Trophoblast cell (in vitro differentiated cells and primary cell): ENCODE results near the gene RNU6-9.
"Not testable (repeated sequence)": the region's sequence is repeated elsewhere in the genome, so short reads cannot be mapped to it uniquely, and the experiment has no call there.

Experiments used
- DNase-seq, 2 donors: peaks; one replicate each; pipeline ENCODE4 v3.0.0-alpha.2; 2016
- H2AFZ ChIP-seq: 2 replicates; pipeline ENCODE4 v1.6.1; 2013; ENCODE audit warnings: low read length, moderate library complexity, mild to moderate bottlenecking; ENCODE audit not compliant: insufficient read depth, poor library complexity
- H2AK5ac ChIP-seq: 2 replicates; pipeline ENCODE4 v1.6.1; 2013; ENCODE audit warnings: mild to moderate bottlenecking, low read length
- H2BK120ac ChIP-seq: 2 replicates; pipeline ENCODE4 v1.6.1; 2013; ENCODE audit warnings: low read length, mild to moderate bottlenecking, moderate library complexity; ENCODE audit not compliant: insufficient read depth, poor library complexity
- H2BK12ac ChIP-seq: 2 replicates; pipeline ENCODE4 v1.6.1; 2013; ENCODE audit warnings: mild to moderate bottlenecking, low read length, moderate library complexity
- H2BK5ac ChIP-seq: 2 replicates; pipeline ENCODE4 v1.6.1; 2013; ENCODE audit warnings: low read length, low read depth, moderate library complexity, mild to moderate bottlenecking; ENCODE audit not compliant: poor library complexity
- H3K14ac ChIP-seq: 2 replicates; pipeline ENCODE4 v1.6.1; 2013; ENCODE audit warnings: mild to moderate bottlenecking, low read length
- H3K18ac ChIP-seq: 2 replicates; pipeline ENCODE4 v1.6.1; 2013; ENCODE audit warnings: mild to moderate bottlenecking, low read length
- H3K23ac ChIP-seq: 2 replicates; pipeline ENCODE4 v1.6.1; 2013; ENCODE audit warnings: low read length
- H3K27ac ChIP-seq: 2 replicates; pipeline ENCODE4 v1.5.1; 2013; ENCODE audit warnings: low read depth, mild to moderate bottlenecking, inconsistent platforms, low read length, moderate library complexity
- H3K27me3 ChIP-seq: 2 replicates; pipeline ENCODE4 v1.6.1; 2013; ENCODE audit warnings: inconsistent platforms, mild to moderate bottlenecking, low read length, moderate library complexity; ENCODE audit not compliant: insufficient read depth
- H3K36me3 ChIP-seq, 2 experiments: 1 replicate in 1 of 2; 2 replicates in 1 of 2; pipeline ENCODE4 v1.6.1; 2013; ENCODE audit warnings: low read length in 2 of 2, mild to moderate bottlenecking in 2 of 2, moderate library complexity in 1 of 2; ENCODE audit not compliant: insufficient read depth in 2 of 2, control insufficient read depth in 1 of 2
- H3K4ac ChIP-seq: 2 replicates; pipeline ENCODE4 v1.6.1; 2013; ENCODE audit warnings: low read depth, mild to moderate bottlenecking, low read length, moderate library complexity
- H3K4me1 ChIP-seq, 2 experiments: 1 replicate in 1 of 2; 2 replicates in 1 of 2; pipeline ENCODE4 v1.6.1; 2013; ENCODE audit warnings: low read length in 2 of 2, mild to moderate bottlenecking in 2 of 2, moderate library complexity in 1 of 2; ENCODE audit not compliant: insufficient read depth in 2 of 2, control insufficient read depth in 1 of 2
- H3K4me2 ChIP-seq: 2 replicates; pipeline ENCODE4 v1.6.1; 2013; ENCODE audit warnings: inconsistent platforms, mild to moderate bottlenecking, low read length, moderate library complexity
- H3K4me3 ChIP-seq: 2 replicates; pipeline ENCODE4 v1.5.1; 2013; ENCODE audit warnings: mild to moderate bottlenecking, low read depth, low read length, inconsistent platforms
- H3K79me1 ChIP-seq: one replicate; pipeline ENCODE4 v1.6.1; 2013; ENCODE audit warnings: low read length
- H3K79me2 ChIP-seq: 2 replicates; pipeline ENCODE4 v1.6.1; 2013; ENCODE audit warnings: low read length, mild to moderate bottlenecking; ENCODE audit not compliant: control insufficient read depth, insufficient read depth, poor library complexity
- H3K9ac ChIP-seq: 2 replicates; pipeline ENCODE4 v1.6.1; 2013; ENCODE audit warnings: mild to moderate bottlenecking, low read length
- H3K9me3 ChIP-seq: 2 replicates; pipeline ENCODE4 v1.6.1; 2013; ENCODE audit warnings: low read depth, mild to moderate bottlenecking, control low read depth, inconsistent platforms, low read length; ENCODE audit not compliant: insufficient read depth
- H4K12ac ChIP-seq: 2 replicates; pipeline ENCODE4 v1.6.1; 2013; ENCODE audit warnings: low read depth, mild to moderate bottlenecking, low read length, moderate library complexity
- H4K8ac ChIP-seq: 2 replicates; pipeline ENCODE4 v1.6.1; 2013; ENCODE audit warnings: low read depth, mild to moderate bottlenecking, low read length, moderate library complexity
- H4K91ac ChIP-seq: one replicate; pipeline ENCODE4 v1.6.1; 2013; ENCODE audit warnings: low read depth, mild to moderate bottlenecking, low read length, moderate library complexity
- WGBS: extraction: QIAGEN DNeasy Blood & Tissue Kit; methylation state at CpG from one replicate; pipeline ENCODE4 v1.1.7; 2013; ENCODE audit warnings: missing lambda C conversion rate; ENCODE audit not compliant: insufficient read length, insufficient coverage; ENCODE audit errors: extremely low coverage; 5-methylcytosine and 5-hydroxymethylcytosine counted together

The RNU6-9 gene

DNA sequence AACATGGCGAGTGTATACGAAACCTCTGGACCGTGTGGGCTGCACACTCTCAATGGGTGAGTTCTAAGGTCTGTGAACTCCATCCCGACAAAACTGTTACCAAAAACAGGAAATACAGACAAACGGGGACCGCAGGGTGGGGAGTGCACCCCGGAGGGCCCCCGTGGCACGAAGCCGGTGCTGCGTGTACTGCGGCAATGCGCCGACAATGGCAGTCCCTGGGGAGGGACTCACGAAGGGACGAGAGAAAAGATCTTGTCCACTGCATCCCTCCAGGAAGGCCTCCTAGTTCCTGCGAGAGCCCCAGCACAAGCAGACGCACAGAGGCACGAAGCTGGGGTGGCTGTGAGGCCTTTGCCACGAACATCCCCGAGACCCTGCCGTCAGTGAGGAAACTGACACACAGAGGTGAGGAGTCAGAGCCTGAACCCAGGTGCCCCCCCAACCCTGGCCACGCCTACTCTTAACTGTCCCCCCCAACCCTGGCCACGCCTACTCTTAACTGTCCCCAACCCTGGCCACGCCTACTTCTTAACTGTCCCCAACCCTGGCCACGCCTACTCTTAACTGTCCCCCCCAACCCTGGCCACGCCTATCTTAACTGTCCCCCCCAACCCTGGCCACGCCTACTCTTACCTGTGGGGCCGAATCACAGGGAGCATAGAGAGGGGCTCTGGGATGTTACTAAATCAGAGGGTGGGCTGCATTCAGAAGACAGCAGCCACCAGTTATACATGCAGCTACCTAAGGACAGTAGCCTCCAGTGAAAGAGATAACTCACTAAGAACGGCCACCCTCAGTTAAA lies 4.5 kb upstream of the RNU6-9 start:
- H2AFZ ChIP-seq = no peak overlapping the region
- no peak overlapping the region for H2AK5ac ChIP-seq
- no peak overlapping the region for H3K27ac ChIP-seq
- WGBS = no CpG with 5 or more reads among the region's 30 CpGs
- no peak overlapping the region for H3K4me2 ChIP-seq
- no peak overlapping the region for H2BK5ac ChIP-seq
- H3K79me1 ChIP-seq = peaks cover 18% of the 10 kb centered on the region
- H3K4me1 ChIP-seq = peaks cover 14 to 22% of the 10 kb centered on the region in 2 experiments
- no peak overlapping the region for H3K23ac ChIP-seq
- H4K91ac ChIP-seq = no peak overlapping the region
- H4K8ac ChIP-seq = no peak overlapping the region
- no peak overlapping the region for H3K9ac ChIP-seq
- peaks cover 6% of the 10 kb centered on the region for H3K79me2 ChIP-seq
- H2BK12ac ChIP-seq = no peak overlapping the region
- peaks cover 5% of the 10 kb centered on the region for H3K9me3 ChIP-seq
- H2BK120ac ChIP-seq = no peak overlapping the region
- no peaks in the 10 kb centered on the region for H3K27me3 ChIP-seq
- no peak overlapping the region for H3K4ac ChIP-seq
- H3K36me3 ChIP-seq = peaks cover 43 to 45% of the 10 kb centered on the region in 2 experiments
- no peak overlapping the region for H3K4me3 ChIP-seq
- no peak for DNase-seq
- no peak overlapping the region for H4K12ac ChIP-seq
- no peak overlapping the region for H3K18ac ChIP-seq
- H3K14ac ChIP-seq = no peak overlapping the region

DNA sequence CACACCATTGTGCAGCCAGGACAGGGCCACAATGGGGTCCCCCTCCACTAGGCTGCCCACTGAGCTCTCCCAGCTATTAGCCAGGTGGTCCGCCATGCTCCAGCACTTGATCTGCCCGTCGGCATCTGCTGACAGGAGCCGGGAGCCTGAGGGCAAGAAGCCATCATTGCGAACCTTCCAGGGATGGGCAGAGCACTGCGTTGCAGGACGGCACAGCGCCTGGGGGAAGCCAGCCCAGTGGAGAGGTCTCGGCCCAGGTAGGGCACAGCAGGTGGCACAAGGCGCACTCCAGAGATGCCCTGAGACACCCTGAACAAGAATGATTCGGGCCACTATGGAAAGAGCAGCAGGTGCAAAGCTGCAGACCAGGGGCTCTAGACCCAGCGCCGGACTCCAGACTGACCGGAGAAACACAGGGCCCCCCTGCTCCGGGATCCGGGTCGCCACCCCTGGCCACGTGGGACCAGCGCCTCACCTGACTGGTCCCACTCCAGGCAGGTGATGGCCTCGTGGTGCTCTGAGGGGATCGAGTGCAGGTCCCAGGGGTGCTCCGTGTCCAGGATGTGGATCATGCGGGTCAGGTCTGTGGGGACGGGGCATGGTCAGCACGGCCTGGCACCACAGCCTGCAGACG lies 3.5 kb upstream of the RNU6-9 start:
- peak overlapping the region; percentile 53 for H3K4me3 ChIP-seq
- no peak overlapping the region for H2AFZ ChIP-seq
- H3K23ac ChIP-seq = no peak overlapping the region
- H3K27ac ChIP-seq = no peak overlapping the region
- peaks cover 5 to 13% of the 10 kb centered on the region in 2 experiments for H3K4me1 ChIP-seq
- H3K4me2 ChIP-seq = no peak overlapping the region
- H3K36me3 ChIP-seq = peaks cover 39 to 40% of the 10 kb centered on the region in 2 experiments
- H2AK5ac ChIP-seq = no peak overlapping the region
- no CpG with 5 or more reads among the region's 26 CpGs for WGBS
- H3K9me3 ChIP-seq = peaks cover 5% of the 10 kb centered on the region
- no peak overlapping the region for H3K14ac ChIP-seq
- no peak overlapping the region for H3K9ac ChIP-seq
- H3K4ac ChIP-seq = no peak overlapping the region
- H3K27me3 ChIP-seq = no peaks in the 10 kb centered on the region
- no peak overlapping the region for H2BK5ac ChIP-seq
- H2BK12ac ChIP-seq = no peak overlapping the region
- no peak overlapping the region for H4K12ac ChIP-seq
- no peak overlapping the region for H3K18ac ChIP-seq
- H2BK120ac ChIP-seq = no peak overlapping the region
- H4K8ac ChIP-seq = no peak overlapping the region
- peaks cover 4% of the 10 kb centered on the region for H3K79me2 ChIP-seq
- H4K91ac ChIP-seq = no peak overlapping the region
- H3K79me1 ChIP-seq = peaks cover 11% of the 10 kb centered on the region
- DNase-seq = peak in 1 of 2 donors; percentile 52

DNA sequence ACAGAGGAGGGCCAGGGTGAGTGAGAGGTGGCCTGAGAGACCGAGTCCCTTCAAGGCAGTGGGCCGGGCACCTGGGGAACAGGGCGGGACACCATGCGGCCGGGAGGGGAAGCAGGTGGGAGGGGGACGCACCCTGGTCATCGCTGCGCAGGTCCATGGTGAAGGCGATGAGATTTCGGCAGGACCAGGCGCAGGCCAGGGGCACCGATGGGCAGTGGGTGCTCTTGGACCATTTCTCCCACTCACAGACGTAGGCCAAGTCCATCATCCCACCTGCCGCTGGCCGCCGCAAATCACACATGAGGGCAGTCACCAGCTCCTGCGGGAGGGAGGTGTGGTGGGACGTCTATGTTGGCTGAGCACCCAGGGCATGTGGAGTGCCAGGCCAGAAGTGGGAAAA lies 2.5 kb upstream of the RNU6-9 start:
- no peak overlapping the region for H3K4me2 ChIP-seq

DNA sequence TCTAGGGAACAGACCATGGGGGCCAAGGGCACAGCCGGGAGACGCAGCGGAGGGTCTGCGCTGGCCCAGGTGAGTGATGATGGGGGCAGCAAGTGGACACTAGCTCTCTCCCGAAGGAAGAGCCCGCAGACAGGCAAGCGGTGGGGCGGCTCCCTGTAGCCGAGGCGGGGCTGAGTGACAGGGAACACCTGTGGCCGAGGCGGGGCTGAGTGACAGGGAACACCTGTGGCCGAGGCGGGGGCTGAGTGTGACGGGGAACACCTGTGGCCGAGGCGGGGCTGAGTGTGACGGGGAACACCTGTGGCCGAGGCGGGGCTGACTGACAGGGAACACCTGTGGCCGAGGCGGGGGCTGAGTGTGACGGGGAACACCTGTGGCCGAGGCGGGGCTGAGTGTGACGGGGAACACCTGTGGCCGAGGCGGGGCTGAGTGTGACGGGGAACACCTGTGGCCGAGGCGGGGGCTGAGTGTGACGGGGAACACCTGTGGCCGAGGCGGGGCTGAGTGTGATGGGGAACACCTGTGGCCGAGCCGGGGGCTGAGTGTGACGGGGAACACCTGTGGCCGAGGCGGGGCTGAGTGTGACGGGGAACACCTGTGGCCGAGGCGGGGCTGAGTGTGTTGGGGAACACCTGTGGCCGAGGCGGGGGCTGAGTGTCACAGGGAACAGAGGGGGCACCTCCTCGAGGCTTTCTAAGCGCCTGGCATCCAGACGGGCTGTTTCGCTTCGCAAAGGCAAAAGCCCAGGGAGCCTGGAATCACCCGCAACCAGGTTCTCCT lies 1.7 kb upstream of the RNU6-9 start:
- H2BK120ac ChIP-seq, H3K18ac ChIP-seq, H3K9me3 ChIP-seq, H3K4me3 ChIP-seq, H3K79me1 ChIP-seq, H3K27ac ChIP-seq, H3K79me2 ChIP-seq, H2BK5ac ChIP-seq, H2AK5ac ChIP-seq, H4K8ac ChIP-seq, H4K12ac ChIP-seq, H4K91ac ChIP-seq, H2BK12ac ChIP-seq, H3K27me3 ChIP-seq, H3K14ac ChIP-seq, H3K23ac ChIP-seq, H3K9ac ChIP-seq, H2AFZ ChIP-seq, H3K4me1 ChIP-seq: not testable (repeated sequence)
- peak; percentile 38 to 47 for DNase-seq
- no CpG with 5 or more reads among the region's 50 CpGs for WGBS
- peak overlapping the region; percentile 70 for H3K4me2 ChIP-seq
- H3K36me3 ChIP-seq = peaks cover 22 to 28% of the 10 kb centered on the region in 2 experiments
- peak overlapping the region; percentile 57 for H3K4ac ChIP-seq

More for the DNA sequence above, 2.5 kb upstream of the RNU6-9 start:
- no peak overlapping the region for H3K4me3 ChIP-seq
- no peak overlapping the region for H2BK120ac ChIP-seq
- no peak overlapping the region for H2AK5ac ChIP-seq
- H3K27ac ChIP-seq = no peak overlapping the region
- no peak for DNase-seq
- H3K18ac ChIP-seq = no peak overlapping the region
- H4K8ac ChIP-seq = no peak overlapping the region
- no peak overlapping the region for H2AFZ ChIP-seq
- H2BK5ac ChIP-seq = no peak overlapping the region
- peaks cover 5 to 8% of the 10 kb centered on the region in 2 experiments for H3K4me1 ChIP-seq
- peaks cover 10% of the 10 kb centered on the region for H3K79me1 ChIP-seq
- no peak overlapping the region for H2BK12ac ChIP-seq
- H4K91ac ChIP-seq = no peak overlapping the region
- no peaks in the 10 kb centered on the region for H3K27me3 ChIP-seq
- WGBS = no CpG with 5 or more reads among the region's 18 CpGs
- H3K9me3 ChIP-seq = peaks cover 3% of the 10 kb centered on the region
- H3K9ac ChIP-seq = no peak overlapping the region
- H3K79me2 ChIP-seq = peaks cover 4% of the 10 kb centered on the region
- H3K14ac ChIP-seq = no peak overlapping the region
- H3K4ac ChIP-seq = no peak overlapping the region
- peaks cover 29 to 30% of the 10 kb centered on the region in 2 experiments for H3K36me3 ChIP-seq
- no peak overlapping the region for H4K12ac ChIP-seq
- H3K23ac ChIP-seq = no peak overlapping the region
